ENCODE measurements around the gene TRIP10.

- TF ChIP-seq CTCF (IDR thresholded peaks at IDR 0.05) = peak in 5 of 7 experiments; percentile 38 to 77 (median 53)
- no peak for TF ChIP-seq POLR2A (IDR thresholded peaks at IDR 0.05)
- no peak for TF ChIP-seq EP300 (IDR thresholded peaks at IDR 0.05)
Measured at GRCh38 chr19:6736169-6736916, 3.1 kb upstream of the TRIP10 start.
